GM21381 (cell line): Measurements from ENCODE around the gene TEX2.

Experiments used
- ATAC-seq: cut with Tn5 transposase; IDR thresholded peaks from one replicate; pipeline ENCODE4 v1.9.1; 2021; ENCODE audit warnings: mild to moderate bottlenecking, moderate library complexity; ENCODE audit not compliant: unreplicated experiment

The TEX2 gene

DNA sequence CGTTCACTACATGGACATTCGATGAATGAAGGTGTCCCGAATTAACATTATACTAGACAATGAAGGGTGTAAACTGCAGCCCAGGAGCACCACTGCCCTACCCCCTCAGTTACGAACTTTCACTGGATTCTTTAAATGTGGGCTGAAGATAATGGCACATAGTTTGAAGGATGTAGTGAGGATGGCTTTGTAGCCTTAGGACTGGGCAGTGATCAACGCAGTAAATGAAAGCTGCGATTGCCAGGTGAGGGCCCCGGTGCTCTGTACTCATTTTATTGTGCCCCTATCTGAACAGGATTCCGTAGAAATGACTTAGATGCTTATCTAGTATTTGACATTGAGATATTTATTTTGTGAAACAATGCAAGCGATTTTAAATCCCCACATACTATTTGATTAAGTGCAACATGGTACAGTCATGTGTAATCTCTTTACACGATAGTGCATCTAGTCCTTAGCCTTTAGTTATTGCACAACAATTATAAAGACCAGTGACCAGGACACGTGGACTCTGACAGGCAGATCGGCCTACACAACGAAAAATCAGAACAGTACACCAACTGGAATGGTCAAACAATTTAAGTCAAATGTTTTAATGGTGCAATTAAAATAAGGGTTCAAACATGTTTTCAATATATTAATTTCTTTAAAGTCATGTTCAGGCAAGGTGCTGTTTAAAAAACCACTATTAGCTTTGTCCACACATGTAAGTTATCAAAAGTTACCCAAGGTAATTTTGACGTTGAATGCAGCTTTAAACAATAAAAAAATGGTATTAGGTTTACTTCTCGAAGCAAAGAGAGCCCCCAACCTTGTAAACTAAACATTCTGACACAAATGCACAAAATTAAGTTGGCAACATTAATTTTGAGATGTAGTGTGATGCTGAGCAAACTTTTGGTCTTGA is 115.7 kb downstream of the TEX2 start:
- ATAC-seq = no peak

DNA sequence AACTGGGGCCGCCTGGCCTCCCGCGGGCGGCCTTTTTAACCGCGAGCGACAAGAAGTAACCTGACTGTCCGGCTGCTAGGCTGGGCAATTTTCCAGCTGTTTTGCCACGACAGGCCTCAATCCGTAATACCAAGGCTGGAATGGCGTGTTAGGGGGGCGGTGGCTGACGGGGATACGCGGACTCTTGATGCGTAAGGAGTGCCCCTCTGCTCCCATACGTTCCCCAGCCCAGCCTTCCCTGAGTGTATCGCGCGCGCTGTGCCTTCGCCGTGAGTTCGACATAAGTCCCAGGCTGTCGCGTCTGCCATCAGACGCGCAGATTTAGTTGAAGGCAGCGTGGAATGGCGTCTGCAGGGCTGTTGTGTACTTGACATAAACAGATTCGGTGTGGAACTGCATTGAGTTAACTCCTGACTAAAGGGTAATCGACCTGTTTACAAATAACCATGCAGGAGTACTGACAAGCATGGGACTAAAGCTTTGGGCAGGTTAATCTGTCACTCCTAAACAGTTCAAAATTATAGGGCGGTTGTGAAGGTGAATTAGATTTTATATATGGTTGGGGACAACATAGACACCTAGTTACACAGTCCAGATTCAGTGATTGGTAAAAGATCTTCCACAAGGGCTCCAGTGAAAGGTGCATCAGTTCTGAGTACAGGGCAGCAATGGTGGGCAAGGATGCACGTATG is 116.5 kb downstream of the TEX2 start:
- peak; percentile 7 for ATAC-seq

DNA sequence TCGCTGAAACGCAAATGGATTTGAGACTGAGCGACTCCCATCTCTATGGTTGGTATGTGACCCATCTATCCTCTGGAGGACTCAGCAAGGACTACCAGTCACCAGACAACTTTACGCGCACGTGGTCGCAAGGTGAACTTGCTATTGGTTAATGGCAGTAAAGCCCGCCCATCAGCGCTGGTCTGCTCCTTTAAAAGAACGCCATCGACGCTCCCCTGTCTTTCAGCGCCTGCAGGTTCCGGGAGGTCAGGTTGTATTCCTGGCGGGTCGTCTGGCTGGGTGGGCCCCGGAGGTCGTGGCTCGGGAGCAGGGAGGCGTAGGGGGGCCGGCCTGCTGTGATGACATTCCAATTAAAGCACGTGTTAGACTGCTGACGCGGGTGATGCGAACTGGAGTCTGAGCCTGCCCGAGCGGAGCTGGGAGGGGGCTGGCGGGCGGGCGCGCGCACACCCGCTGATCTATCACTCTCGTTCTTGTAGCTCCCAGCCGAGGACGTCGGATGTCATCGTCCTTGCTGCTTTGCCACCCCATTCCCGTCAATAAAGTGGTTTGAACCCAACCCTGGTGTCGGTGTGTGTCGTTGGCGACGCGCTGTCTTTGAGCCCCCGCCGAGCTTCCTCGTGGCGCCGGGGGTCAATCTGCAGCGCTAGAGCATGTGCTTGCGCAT is 117.2 kb downstream of the TEX2 start:
- ATAC-seq = peak; percentile 93

DNA sequence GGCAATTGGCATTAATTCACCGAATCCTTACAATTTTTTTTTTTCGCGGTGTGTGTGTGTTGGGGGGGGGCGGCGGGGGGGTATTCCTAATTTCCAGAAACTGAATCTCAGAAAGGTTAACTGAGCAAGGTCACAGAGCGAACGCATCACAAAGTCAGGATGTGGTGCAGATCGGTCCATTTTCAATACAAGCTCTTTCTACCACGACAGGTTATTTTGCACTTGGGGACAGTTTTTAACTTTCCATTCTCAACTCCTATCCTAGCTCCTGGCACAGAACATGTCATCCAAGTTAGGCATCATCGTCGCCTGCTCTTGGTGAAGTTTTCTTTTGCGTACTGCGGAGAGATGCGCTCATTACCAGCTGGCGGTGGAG is 117.7 kb downstream of the TEX2 start:
- ATAC-seq = peak; percentile 15

DNA sequence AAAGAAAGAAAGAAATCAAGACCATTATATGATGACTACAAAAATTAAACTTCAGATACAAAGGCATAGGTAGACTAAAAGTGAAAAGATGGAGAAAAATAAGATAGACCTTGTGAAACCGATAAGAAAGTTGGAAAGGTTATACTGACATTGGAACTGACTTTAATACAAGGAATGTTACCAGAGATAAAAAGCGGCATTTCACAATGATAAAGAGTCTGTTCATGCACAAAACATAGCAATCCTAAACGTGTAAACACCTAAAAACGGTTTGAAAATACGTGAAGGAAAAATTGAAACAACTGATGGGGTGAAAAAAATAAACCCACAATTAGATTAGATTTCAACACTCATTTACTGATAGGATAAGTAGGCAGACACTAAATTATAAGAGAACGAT is 123.5 kb downstream of the TEX2 start:
- ATAC-seq = no peak

DNA sequence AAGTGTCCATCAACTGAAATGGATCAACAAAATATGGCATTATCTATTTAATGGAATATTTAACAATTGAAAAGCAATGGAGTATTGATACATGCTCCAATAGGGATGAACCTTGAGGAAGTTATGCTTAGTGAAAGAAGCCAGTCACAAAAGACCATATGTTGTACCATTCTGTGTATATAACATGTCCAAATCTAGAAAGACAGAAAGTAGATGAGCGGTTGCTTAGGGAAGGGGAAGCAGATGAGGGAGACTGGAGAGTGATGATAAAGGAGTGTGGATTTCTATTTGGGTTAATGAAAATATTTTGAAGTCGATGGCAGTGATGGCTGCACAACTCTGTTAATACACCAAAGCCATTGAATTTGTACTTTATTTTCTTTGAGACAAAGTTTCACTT is 124.6 kb downstream of the TEX2 start:
- no peak for ATAC-seq

DNA sequence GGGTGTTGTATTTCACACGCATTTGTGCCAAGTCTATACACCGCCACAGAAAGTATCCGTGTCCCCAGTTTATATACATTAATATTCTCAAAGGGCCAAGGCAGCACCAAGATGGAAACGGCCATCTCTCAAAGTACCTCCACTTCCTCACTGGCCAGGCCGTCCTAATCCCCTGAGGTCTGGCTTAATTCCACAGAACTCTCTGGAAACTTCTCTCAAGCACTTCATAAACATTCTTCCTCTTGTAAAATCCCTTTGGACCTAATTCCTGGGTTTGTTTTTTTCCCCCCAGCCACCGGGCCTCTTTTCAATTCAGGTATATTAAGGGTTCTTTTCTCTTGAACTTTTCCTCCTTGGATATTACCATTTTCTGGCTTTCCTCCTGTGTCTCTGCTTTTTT is 128.1 kb downstream of the TEX2 start:
- ATAC-seq = no peak

DNA sequence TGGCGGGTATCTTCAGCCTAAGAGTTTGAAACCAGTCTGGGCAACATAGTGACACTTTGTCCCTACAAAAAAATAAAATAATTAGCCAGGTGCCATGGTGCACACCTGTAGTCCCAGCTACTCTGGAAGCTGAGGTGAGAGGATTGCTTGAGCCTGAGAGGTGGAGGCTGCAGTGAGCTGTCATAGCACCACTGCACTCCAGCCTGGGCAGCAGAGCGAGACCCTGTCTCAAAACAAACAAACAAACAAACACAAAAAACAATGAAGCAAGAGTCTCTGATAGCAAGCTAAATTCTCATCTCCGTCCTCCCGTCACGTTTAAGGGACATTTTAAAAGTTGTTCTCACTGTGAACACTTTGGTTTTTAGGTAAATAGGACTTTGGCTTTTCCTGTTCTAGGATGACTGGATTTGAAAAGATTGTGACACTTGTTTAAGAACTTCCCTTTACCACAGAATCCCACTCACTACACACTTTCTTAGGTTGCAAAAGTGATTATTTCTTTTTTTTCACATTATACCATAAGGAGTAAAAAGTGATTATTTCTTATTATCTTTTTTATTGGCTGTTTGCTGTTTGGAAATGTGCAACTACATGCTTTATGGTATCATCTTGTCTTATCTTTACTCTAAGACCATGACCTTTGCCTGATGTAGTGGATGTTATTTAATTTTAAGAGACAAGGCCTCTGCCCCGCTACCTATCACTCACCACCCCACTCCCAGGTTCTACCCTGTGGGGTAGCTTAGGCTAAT is 128.7 kb downstream of the TEX2 start:
- no peak for ATAC-seq

DNA sequence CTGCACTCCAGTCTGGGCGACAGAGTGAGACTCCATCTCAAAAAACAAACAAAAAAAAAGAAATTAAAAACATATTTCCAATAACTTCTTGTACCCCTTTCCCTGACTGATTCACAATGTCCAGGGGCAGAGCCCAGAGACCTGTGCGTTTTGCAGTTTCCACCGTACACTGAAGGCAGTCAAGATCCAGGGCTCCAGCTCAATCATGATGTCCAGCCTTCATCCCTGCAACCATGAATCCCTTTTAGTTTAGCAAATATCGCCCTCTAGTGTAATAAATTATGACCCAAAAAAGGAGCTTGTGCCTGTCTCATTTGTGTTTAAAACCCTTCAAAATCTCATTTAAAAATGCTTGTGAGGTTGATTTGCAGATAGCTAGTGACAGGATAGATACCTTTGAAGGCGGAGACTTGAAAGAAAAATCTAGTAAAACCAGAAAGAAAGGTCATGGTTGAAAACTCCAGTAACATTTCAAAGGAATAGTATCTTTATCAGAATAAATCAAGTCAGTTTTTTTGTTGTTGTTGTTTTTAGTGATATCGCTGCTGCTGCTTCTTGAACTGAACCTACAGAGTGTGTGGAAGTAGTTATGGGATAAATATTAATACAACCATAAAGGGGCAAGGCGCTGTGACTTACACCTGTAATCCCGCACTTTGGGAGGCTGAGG is 129.4 kb downstream of the TEX2 start:
- no peak for ATAC-seq

DNA sequence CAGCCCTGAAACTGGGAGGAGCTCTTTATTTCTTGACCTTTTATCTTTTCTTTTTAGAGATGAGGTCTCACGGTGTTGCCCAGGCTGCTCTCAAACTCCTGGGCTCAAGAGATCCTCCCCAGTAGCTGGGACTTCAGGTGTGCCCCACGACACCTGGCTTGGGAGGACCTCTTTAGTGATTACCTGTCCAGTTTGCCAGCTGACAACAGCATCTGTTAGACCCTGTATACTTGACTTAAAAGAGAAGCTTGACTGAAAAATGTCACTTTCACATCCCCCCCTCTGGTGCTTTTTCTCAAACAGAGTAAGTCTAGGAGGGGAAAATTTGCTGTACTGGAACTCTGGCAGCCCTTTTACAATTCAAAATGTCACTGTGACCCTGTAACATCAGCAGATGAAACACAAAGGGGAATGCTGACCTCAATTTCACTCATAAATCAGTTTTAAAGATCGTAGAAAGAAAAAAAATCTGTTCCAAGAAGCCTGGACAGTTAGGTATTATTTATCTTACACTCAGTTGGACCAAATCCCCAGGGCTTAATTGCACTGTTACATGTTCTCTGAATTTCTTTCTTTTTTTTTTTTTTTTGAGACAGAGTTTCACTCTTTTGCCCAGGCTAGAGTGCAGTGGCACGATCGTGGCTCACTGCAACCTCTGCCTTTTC is 131.3 kb downstream of the TEX2 start:
- ATAC-seq = no peak

DNA sequence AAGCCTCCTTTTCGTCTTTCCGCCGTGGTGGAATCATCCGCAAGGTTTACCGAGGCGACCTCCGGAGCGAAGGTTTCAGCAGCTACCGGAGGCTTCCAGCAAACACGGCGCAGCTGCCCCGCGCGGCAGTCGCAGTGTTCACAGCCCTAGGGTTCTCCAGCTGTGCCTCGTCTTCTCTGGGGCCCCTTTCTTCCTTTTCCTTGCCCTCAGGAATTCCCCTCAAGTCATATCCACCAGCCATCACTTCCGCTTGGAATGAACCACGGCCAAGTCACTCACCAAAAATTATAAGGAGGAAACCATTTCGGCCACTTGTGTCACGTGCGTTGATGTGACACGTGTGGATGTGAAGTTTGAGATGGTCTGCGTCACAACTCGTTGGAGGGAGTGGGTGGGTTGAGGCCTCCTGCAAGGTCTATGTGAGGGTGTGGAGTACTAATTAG is 132.5 kb downstream of the TEX2 start:
- ATAC-seq = peak; percentile 2

DNA sequence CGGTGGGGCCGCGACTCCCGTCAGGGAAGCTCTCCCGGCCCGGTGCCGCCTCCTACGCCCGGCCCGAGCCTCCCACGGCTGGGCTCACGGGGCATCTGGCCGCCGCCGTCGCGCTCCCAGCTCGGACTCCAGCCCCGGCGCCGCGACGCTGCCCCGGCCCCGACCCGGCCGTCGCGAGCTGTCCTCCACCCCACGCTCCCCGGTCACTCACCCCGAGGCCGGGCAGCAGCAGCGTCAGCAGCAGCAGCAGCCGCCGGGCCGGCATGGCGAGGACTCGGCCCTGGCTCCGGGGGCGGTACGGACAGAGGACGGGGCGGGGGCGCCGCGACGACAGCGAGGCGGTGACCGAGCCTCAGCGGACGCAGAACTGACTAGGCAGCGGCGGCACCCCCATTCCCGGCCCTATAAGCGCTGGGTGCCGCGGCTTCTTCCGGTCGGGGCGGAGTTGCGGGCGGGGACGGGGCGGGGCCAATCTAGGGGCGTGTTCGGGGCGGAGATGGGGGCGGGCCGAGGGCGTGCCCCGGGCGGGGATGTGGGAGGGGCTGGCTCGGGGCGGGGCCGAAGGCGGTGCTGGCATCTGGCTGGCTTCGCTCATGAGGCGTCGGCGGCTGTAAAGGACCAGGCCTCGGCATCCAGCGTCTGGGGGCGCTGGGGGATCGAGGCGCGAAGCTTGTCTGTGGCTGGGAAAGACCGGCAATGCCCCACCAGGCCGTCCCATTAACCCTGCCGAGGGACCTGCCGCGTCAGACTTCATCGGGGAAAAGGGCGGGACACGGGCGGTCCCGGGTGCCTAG is 133.1 kb downstream of the TEX2 start, which contains the start of gene ERN1:
Gene ERN1 (minus strand): TSS at position 380 of the 794 bp plus-strand sequence. CDS start 115 bp downstream, at position 265.
- peak; percentile 81 for ATAC-seq

DNA sequence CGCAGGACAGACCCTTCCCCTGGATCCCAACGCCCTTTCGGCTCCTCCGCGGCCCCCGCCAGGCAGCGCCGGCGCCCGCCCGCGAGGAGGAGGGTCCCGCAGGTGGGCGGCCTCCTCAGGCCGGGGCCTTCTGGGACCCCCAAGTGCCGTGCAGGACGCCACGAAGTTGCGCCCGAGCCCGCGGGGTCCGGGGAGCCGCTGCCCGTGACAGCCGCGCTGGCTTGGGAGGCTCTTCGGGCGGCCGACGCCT is 133.6 kb downstream of the TEX2 start:
- no peak for ATAC-seq

DNA sequence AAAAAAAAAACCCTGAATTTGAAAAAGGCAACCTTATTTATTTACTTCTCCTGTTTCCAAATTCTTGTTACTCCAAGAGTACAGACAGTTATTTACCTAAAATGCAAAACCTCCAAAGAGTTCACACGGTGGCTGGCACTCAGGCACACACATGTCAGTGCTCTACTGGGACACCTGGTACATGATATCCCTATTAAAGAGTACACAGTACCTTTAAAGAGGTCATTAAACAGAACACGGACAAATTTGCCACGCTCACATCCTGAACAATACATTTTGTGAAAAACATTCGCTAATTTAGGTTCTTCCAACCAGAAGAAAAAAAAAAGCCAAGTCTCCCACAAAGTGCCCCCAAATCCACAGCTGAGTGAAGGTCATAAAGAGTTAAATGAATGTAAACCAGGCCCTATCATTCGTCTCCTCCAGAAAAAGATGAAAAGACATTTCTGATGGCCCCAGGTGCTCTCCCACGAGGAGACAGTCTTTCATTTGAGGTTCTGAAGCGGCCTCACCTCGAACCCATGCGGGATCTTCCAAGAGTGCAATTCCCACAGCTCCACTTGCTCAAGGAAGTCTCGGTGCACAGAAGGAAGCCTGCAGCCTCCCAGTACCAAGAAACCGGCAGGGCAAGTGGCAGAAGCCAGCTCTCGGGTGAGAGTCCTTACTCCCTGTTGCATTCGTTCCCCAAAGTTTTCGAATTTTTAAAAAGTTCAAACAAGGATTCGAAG is 134.1 kb downstream of the TEX2 start:
- ATAC-seq = no peak

DNA sequence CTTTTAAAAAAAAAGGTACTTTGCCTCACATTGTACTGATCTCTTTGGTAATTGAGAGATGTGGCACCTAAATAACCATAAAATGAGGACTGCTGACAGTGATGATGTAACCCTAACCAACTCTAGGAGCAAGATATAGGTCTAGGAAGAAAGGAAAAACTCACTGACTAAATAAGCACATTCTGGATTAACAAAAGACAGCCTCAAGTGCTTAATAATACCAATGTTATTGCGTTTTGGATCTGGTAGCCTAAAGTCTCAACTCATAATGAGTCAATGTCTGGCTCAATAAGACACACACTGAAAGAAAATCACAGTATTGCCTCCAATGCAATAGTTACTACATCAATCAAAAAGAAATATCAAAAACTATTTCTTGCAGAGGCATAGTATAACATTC is 136.1 kb downstream of the TEX2 start:
- ATAC-seq = no peak

DNA sequence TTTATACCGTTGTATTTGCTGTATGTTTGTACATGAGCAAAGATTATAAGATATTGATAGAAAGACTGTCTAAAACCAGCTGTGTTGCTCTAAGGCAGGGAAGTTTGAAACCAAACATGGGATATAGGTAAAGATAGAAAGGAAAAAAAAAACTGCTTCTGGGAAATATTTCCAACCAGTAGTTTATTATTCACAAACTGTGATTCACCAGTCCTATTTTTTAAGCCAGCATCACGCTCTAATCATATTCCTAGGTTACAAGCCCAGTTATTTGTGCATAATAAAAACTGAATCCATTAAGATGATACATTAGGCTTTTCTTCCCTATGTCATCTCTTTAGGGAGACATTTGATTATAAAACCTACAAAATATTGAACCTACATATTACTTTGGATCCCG is 137.1 kb downstream of the TEX2 start:
- no peak for ATAC-seq

DNA sequence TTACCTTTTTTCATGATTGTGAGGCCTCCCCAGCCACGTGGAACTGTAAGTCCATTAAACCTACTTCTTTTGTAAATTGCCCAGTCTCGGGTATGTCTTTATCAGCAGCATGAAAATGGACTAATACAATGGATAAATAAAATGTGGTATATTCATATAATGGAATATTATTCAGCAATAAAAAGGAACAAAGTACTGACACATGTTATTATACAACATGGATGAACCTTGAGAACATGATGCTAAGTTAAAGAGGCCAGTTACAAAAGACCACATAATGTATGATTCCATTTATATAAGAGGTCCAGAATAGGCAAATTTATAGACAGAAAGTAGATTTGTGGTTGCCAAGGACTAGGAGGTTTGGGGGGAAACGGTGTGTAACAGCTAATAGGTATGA is 138.5 kb downstream of the TEX2 start:
- no peak for ATAC-seq

DNA sequence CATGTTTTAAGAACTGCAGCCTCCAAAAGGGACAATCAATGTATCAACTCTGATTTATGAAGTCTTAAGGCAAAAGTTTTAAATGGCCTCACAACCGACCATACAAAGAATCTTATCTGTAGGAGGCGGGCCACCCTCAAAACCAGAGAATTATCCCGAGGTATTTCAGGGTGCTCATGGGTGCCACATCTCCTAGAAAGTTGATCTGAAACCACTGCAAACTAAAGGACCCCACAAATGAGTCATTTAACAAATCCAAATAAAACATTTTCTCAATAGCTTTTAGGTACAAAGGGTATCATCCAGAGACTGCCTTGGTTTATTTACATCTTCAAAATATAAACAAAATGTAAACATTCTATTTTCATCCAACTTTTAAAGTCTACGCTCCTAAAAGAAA is 139.9 kb downstream of the TEX2 start:
- ATAC-seq = no peak
